Activated T-helper 1 cell treated with Interleukin-2 at 50 U/mL for 16 hours (primary cell): ENCODE results near the gene CARHSP1.
"Not testable (repeated sequence)": the region's sequence is repeated elsewhere in the genome, so short reads cannot be mapped to it uniquely, and the experiment has no call there.

Source experiments
- DNase-seq: peaks from one replicate; pipeline ENCODE4 v3.0.0-alpha.2; 2020; ENCODE audit warnings: low read depth

The CARHSP1 gene

DNA sequence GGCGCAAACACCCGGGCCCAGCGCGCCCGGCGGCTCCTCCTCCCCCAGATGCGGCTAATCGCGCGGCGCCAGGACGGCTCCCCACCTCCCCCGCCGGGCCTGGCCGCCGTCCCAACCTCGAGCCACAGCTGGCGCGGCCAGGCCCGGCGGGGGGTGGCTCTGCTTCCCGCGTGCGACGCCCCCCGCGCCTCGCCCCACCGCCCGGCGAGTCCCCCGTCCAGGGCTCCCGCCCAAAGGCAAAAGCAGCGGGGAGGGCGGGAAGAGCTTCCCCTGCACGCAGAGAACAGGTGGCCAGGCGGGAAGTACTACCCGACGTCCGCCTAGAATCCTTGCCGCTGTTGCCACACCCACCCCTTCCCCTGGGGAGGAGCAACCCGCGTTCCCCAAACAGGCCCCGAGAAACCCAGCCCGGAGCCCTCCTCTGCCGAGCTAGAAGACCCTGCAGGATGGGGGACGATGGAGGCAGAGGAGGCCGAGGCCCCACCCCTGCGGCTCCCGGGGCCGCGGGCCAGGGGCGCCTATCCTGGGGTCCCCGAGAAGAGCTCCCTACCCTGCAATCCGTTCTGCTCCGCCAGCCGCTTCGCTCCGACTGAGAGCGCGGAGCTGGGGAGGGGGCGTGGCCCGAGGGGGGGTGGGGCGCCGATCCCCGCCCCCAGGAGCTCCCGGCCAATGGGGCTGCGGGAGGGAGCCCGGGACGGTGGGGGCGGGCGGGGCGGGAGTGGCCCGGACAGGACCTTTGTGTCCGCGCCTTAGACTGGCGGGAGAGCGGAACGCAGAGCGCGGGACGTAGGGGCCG, at the start of gene CARHSP1:
TSS of gene CARHSP1 (minus strand) at position 591 of the 796 bp plus-strand sequence. CDS start 9,678 bp downstream, outside the sequence.
- peak; percentile 78 for DNase-seq

DNA sequence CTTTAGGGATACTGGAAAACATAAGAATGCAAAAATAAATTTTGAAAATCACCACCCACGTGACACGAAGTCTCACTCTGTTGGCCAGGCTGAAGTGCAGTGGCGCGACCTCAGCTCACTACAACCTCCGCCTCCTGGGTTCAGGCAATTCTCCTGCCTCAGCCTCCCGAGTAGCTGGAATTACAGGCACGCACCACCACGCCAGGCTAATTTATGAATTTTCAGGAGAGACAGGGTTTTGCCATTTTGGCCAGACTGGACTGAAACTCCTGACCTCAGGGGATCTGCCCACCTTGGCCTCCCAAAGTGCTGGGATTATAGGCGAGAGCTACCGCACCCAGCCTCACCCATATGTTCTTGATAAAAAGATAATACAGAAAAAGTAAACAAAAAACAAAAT, 48.5 kb upstream of the CARHSP1 start:
- DNase-seq: not testable (repeated sequence)

DNA sequence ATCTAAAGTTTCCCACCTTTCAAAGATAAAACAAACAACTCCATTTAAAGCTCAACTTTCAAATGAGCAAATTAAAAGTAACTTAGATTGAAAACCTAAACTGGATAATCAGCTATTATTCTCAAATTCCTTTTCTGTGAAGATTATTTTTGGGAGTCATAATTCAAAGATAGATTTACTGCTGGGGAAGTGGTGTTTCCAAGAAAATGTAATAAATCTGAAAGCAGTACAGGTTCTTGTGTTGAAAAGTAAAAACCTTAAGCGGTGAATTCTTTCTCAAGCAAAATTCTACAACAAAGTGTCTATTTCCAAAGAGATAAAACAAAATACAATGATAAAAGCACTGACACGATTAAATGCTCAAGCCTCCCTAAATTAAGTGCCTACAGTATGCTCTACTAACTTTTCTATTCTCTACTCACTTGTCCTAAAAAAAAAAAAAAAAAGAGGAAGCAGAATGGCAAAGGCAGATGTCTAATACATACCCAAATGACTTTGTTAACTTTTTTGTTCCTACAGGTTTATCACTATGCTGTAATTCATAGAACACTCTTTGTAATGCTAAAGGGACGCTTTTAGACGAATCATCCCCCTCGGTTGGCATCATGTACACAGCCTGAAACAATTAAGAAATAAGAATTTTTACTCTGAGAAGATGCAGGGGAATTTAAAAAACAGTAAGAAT, 47.9 kb upstream of the CARHSP1 start:
- no peak for DNase-seq

DNA sequence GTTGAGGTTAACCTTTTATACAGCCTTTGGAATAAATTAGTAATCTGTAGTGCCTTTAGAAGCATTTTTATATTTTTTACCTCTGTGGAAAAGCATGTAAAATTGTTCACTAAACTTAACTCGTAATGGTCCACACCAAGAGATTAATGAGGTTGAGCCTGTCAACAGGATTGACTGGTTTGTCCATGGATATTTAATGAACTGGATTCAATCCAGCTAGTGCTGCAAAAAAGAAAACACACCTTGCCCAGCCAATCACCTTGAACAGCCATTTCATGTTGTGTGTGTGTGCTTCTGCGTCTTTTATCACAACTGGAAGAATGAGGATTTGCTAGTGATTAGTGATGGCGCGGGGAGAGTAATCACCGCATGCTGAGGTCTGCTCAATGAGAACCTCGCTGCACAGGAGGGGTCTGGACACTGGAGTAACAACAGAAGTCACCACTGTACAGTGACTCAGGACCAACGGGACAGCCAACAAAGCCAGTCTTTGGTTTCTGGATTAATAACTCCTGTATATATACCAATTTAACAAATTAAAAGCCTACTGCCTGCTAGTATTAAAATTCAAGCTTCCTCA, 47.0 kb upstream of the CARHSP1 start:
- no peak for DNase-seq

DNA sequence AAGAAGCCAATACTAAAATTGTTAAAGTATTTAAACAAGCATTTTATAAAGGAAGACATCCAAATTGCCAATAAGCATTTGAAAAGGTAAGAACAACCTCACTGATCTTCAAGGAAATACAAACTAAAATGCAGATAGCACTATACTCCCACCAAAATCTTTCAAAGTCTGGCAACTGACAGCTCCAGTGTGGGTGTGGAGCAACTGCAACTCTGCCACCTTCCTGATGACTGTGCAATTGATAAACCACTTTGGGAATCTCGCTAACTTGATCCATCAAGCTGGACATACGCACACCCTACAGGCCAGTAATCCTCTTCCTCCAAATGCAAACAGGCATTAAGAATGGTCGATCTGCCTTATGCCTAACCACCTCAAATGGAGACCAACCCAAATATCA, 45.3 kb upstream of the CARHSP1 start:
- DNase-seq: no peak

DNA sequence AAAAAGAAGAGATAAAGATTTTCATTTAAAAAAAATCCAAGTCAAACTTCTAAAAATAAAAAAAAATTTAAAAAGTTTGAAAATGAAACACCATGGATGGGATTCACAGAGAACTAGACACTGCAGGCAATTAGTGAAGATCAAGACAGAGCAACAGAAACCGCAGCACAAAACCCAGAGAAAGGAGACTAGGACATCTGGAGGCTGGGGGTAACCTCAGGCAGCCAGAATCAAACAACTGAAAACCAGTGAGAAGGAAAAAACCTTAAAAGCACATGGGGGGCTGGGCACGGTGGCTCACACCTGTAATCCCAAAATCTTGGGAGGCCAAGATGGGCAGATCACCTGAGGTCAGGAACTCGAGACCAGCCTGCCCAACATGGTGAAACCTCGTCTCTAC, 44.0 kb upstream of the CARHSP1 start:
- no peak for DNase-seq

DNA sequence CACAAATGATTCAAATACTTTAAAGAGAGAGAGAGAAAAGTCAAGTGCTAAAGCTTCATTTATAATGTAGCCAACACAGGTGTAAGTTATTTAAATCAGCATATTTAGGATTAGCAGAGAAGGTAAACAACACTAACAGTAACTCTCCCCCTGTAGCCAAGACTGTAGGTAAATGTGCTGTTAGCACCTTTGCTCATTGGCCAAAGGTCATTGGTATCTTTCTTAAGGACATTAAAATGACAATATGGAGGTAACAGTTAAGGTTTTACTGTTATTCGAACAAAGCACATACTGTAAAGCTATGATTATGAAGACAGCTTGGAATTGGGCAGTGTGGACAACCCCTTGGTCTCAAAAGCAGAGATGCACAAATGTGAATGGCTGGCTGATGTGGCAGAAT, 42.0 kb upstream of the CARHSP1 start:
- DNase-seq: no peak

DNA sequence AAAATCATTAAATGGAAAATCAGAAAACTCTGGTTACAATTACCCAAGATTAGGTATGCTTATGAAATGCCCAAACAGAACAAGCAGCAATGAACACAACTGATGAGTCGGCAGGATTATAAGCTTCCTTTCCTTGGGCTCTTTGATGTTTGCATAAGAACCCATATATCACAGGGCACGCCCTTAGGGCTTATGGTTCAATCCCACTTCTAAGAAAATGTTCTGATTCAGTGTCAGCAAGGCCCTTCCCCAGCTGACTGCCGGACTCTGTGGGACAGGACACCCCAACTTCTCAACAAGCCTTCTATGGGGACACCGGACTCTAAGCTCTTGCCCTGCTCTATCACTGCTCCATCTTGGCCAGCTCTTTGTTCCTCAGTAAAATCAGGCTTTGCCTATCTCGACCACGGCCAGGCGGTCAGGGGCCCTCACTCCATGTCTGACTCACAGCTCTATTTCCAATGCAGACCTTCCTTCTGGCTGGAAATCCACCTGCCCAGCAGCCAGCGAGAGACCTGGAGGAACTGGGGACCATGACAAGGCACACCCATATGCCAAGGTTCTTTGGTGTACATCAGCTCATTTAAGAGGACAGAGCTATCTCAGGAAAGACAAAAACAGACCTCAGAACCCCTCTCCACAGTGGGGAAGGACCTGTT, 40.1 kb upstream of the CARHSP1 start:
- DNase-seq: no peak

DNA sequence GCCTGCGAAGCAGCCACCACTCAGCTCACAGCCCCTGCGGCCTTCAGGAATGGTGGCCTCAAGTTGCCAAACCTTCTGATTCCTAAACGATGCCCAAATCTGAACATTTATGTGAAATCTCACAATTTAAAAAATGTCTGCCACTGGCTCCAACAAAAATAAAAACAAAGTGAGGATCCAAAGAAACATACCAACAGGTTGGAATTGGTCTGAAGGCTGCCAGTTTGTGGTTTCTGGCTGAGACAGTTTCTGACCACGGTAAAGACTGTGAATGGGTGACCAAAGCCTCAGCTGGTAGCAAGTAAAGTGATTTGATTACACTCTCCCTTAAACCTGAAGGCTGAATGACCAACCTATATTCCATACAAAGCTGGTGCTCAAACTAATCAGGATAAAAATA, 38.3 kb upstream of the CARHSP1 start:
- no peak for DNase-seq

DNA sequence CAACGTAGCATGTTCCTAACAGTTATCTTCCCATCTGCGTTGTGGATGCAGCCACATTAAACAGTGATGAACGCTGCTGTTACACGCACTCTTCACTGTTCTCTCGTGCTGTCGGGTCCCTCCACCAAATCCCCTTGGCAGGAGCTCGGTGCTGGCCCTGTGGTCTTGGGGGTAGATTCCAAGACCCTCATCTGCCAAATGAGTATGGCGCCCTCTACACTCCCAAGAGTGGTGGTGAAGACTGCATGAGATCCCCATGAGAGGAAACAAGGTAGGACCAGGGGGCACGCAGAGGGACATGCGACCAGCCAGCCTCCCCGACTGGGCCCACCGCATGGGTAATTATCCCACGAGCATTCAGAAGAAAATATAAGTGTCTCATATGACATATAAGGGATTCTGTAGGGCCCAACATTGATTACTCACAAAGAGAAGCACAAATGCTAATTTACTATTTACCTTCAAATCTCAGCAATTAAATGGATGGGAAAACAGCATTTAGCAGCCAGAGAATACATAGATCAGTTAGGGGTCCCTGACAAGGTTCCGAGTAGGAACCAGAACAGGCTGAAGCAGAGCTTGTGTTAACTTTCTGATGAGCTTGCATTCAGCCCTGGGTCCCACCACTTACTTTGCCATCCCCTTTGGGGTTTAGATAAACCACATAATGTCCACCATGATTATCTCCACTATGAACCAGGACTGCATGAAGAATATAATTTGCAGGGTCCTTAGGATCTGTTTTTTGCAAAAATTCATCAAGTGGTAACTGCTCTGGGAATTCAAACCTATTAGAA, 37.2 kb upstream of the CARHSP1 start:
- no peak for DNase-seq

DNA sequence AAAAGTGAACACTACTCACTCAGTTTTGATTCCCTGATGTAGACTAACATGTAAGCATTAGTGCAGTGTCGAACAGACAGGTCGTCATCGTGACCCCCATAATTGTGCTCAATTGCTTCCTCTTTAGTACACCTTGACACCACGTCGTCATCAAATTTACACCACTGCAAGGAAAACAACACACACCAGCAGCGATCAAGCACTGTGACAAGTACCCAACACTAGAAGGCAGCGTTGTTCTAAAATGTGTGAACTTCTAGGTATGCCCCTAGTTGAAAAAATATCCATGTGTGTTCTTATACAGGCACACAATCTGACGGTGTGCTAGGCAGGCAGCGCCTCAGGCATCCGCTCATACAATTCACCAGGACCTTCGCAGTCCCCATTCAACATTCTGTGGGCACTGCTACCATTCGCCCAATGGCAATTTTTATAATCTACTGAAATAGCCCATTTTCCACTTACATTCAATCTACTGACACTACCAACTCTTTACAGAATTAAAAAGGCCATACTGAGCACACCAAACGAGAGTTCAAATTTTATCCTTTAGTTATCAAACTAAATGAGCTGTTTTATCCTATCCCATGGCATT, 36.5 kb upstream of the CARHSP1 start:
- no peak for DNase-seq

DNA sequence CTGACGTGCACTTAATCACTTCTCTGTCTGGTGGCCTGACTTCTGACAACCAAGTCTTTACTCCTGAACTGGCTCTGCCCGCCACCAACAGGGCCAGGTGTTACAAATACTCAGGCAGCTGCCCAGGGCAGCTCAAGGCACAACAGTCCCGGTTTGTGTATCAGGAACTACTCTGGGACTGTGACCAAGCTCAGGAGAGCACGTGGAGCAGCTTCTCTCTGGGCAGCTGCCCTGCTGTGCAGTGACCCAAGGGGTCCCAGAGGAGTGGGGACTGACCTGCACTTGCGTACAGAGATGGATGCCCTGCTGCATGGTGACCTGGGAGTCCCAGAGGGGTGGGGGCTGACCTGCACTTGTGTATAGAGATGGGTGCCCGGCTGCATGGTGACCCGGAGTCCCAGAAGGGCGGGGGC, 35.2 kb upstream of the CARHSP1 start:
- no peak for DNase-seq

DNA sequence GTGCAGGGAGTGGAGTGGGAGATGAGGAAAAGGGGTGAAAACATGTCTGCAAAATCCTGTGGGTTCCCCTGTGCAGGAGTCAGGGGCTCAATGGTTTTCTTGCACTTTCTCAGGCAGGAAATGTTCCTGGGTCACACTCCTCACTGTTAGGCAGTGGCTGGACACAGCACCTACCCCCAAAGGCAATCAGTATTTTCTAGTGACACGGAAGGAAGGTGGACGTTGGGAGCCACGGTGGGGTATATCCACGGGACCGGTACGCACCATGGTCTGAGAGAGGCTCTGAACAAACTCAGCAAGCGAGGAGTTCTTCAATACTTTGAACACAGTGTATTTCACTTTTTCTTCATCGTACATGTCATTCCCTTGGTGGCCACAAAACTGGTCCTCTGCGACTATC, 34.2 kb upstream of the CARHSP1 start:
- no peak for DNase-seq

DNA sequence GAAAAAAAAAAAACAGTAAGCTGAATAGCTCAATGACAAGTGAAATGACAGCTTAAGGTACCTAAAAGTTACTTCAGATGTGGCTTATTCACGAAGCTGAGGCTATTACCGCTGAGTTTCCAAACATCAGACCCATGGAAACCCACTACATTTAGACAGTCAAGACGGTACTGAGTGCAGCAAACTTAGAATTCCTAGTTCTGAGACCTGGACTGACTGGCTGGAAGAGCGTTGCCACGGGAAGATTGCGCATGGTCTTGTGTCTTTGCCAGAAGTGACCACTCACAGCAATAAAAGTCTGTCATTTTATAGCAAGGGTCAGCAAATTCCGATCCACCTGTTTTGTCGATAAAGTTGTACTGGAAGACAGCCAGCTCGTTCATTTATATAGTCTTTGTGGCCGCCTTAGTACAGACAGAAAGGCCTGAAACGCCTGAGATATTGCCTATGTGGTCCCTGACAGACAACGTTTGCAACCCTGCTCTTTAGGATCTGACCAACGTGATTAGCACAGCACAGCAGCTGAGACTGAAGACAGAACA, 32.6 kb upstream of the CARHSP1 start:
- no peak for DNase-seq

DNA sequence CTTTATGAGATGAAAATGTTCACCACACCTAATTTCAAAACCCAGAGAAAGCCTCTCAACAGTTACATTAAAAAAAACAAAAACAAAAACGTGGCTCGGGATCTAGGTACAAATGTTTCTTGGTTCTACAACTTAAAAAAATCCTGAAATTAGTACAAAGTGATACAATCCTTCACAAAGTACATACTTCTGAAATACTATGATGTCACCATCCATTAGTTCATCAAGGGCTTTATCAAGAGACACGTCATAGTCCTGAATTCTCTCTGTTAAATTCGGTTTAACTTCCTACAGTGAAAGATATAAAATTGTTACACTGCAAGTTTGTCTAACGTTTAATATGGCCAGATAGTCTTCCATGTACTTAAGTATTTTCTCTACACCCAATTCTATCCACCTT, 31.5 kb upstream of the CARHSP1 start:
- DNase-seq: no peak

DNA sequence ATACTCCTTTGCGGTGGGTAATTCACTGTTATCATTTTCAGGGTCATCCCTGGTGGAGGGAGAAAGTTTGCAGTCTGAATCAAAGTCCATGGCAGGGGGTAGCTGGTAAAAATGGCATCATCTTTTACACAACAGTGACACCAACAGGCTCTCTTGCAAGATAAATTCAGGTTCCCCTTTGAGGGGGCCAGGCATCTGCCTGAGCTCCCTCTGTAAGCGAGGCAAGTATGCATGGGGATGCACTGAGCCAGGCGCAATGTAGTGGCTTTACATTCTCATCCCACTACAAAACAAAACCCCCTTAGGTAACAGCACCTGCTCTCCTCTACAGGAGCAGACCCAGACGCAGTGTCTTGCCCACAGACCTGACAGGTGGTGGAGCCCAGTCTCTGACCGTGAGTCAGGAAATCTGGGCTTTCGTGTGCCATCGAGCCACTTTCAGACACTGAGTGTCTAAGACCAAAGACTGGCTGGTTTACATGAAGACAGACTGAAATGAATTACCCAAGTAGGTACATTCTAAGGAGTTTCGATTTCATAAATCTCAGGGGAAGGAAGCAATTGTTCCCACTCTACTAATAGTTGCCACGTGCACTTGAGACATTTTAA, 31.0 kb upstream of the CARHSP1 start:
- no peak for DNase-seq

DNA sequence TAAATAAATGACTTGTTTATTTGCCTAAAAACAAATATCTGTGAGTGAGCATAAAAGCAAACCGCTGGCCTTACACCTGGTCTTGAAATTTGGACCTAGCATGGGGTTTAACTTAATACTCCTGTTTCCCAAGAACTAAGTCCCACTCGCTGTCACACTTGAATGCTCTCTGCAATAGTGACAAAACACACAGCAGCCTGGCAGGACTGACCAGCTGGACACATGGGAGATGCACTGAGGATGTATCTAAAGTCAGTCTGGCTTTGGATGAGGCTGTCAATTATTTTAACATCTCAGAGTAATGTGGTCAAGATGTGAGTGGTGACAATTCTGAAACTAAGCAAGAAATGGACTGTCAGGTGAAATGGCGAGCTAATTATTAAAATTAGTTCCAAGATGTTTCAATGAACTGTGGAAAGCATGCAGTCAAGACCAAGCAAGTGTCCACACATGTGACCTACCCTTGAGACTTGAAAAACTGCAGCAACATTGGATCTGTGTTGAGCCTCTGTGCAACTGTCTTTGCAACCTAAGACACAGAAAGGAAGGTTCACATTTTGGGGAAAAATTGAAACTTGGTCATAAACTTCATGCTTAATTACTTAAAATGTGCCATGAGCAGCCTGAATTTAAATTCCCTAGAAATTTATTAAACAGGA, 30.0 kb upstream of the CARHSP1 start:
- DNase-seq: no peak

DNA sequence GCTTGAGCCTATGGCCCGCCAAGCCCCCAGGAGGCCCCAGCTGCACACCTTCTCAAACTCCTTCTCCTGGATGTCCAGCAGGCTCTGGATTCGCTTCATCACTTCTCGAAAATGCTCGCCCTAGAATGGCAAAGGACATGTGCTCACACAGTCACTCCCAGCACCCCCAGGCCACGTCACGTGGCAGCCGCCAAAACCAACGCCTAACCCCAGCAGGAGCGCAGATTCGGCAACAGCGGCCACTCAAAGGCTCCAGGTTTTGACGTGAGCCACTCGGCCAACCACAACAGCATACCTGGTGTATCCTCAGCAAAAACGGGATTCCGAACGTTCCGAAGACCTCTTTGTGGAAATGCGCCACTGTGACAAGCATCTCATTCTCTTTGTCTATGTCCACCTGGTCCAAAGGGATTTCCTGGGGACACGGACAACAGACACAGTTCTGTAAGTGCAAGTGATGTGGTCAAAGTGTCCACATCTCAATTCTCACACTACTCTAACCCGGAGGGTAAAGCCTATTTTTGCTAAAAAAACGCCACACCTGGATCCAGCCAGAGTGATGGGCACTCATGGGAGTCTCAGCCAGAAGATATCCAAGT, 26.0 kb upstream of the CARHSP1 start:
- no peak for DNase-seq

DNA sequence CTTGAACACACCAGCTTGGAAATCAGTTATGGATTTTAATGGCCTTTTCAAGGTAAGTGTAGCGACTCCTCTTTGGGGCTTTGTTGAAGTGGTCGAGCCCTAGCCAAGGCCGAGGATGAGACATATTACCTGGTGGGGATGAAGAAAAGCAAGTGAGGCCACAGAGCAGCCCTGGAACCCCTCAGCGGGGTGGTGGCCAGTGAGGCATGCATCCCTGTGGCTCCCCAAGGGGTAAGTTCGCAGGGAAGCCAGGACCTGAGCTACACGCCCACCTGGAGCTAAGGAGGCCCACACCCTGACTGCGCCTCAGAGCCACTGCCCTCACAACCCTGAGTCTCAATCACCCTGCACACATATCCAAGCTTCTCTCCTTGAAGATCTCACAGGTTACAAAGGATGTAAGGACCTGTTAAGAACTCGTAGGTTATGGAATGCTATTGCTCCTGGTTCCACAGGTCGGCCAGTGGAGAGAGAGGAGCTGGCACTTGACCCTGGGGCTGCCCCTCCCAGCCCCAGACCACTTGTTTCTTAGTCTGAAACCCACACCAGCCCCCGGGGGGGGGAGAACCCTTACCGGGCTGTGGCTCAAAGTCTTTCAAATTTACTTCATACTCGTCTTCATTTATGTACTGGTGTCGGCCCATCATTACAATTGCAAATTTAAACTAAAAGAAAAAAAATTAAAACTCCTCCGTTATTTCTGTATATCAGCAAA, 25.3 kb upstream of the CARHSP1 start:
- no peak for DNase-seq
